K562 (cell line): Measurements from ENCODE around the gene BAMBI. TPM values are rescaled to one million over a fixed set of nuclear protein-coding genes. Genes with fewer than 3 reads are reported as not detected.

ENCODE experiments used
- ATAC-seq: fragments of 200-7000 bp; cut with Tn5 transposase; 3 replicates; pipeline ENCODE4 v1.9.1; 2020; ENCODE audit warnings: moderate library complexity
- BruUV-seq: library from RNA; stranded (reverse); fragments of 400-500 nt; replicated peaks from 2 replicates; lab custom pipeline; 2021; lab: Mats Ljungman, UMichigan
- CTCF ChIA-PET: fragments of 300-600 bp; formaldehyde crosslinking; extraction: SDS; loops from one replicate; lab custom pipeline; 2021; ENCODE audit warnings: low intra/inter-chr PET ratio; lab: Yijun Ruan, JAX
- POLR2A ChIA-PET: fragments of 300-600, 350-650 bp; sonication (Branson Sonifier 250); formaldehyde crosslinking; extraction: SDS; loops from one replicate; lab custom pipeline; 2021; ENCODE audit warnings: antibody characterized with exemption, inconsistent platforms; lab: Yijun Ruan, JAX
- DNase-seq, 4 experiments: peaks; one replicate each; pipeline versions ENCODE4 v3.0.0 to v3.0.0-alpha.2; 2011 to 2018; ENCODE audit warnings: low spot score in 3 of 4, mixed read lengths in 3 of 4; ENCODE audit errors: extremely low read depth in 1 of 4
- FAIRE-seq: peaks from 2 replicates; lab custom pipeline; 2011; peaks lifted over from hg19 to GRCh38; lab: Jason Lieb, UNC
- H2AFZ ChIP-seq: 2 replicates; pipeline ENCODE4 v1.6.0; 2011; ENCODE audit warnings: low read depth, low read length, control low read depth, inconsistent platforms
- H3K27ac ChIP-seq: fragments of 200-600 bp; 3 replicates; pipeline ENCODE4 v1.8.0; 2011; ENCODE audit warnings: low read depth, mild to moderate bottlenecking, control low read depth, inconsistent platforms, low read length, moderate library complexity, mixed read lengths; ENCODE audit errors: extremely low read depth
- H3K27me3 ChIP-seq, 2 experiments: fragments of 300-600 bp in 1 of 2; 2 replicates in 1 of 2; 3 replicates in 1 of 2; pipeline versions ENCODE4 v1.6.0 to v1.8.0; 2011; ENCODE audit warnings: inconsistent platforms in 2 of 2, low read length in 2 of 2, mild to moderate bottlenecking in 1 of 2, mixed read lengths in 1 of 2, moderate library complexity in 1 of 2; ENCODE audit not compliant: control insufficient read depth in 2 of 2, insufficient read depth in 2 of 2
- H3K36me3 ChIP-seq: fragments of 300-600 bp; 3 replicates; pipeline ENCODE4 v1.8.0; 2011; ENCODE audit warnings: mild to moderate bottlenecking, low read length, inconsistent platforms; ENCODE audit not compliant: control insufficient read depth, insufficient read depth
- H3K4me1 ChIP-seq, 2 experiments: fragments of 200-600 bp in 1 of 2; replicated peaks in 1 of 2; 2 replicates in 1 of 2; 3 replicates in 1 of 2; pipeline versions ENCODE4 v1.5.1 to v1.8.0; 2011; ENCODE audit warnings: inconsistent platforms in 2 of 2, low read length in 2 of 2, mild to moderate bottlenecking in 1 of 2, mixed read lengths in 1 of 2, moderate library complexity in 1 of 2; ENCODE audit not compliant: control insufficient read depth in 2 of 2, insufficient read depth in 2 of 2
- H3K4me2 ChIP-seq: 2 replicates; pipeline ENCODE4 v1.6.1; 2011; ENCODE audit warnings: low read length, control low read depth, inconsistent platforms, mixed read lengths; ENCODE audit not compliant: insufficient read depth
- H3K4me3 ChIP-seq: fragments of 200-600 bp; sonication (generic), shearing (Covaris generic); 2 replicates; pipeline ENCODE4 v1.5.1; 2016; ENCODE audit warnings: control low read depth, inconsistent platforms
- H3K79me2 ChIP-seq: fragments of 200-600 bp; 3 replicates; pipeline ENCODE4 v1.8.0; 2011; ENCODE audit warnings: low read length, inconsistent platforms; ENCODE audit not compliant: control insufficient read depth, insufficient read depth
- H3K9ac ChIP-seq, 2 experiments: 2 replicates each; pipeline versions ENCODE4 v1.6.0 to v1.6.1; 2011; ENCODE audit warnings: low read depth in 2 of 2, low read length in 2 of 2, control low read depth in 1 of 2, inconsistent platforms in 1 of 2, mild to moderate bottlenecking in 1 of 2, mixed read lengths in 1 of 2; ENCODE audit not compliant: insufficient read depth in 1 of 2
- H3K9me1 ChIP-seq: one replicate; pipeline ENCODE4 v1.6.0; 2011; ENCODE audit warnings: inconsistent platforms, mild to moderate bottlenecking, low read length, moderate library complexity; ENCODE audit not compliant: control insufficient read depth, insufficient read depth
- H3K9me3 ChIP-seq: replicated peaks from 2 replicates; pipeline ENCODE4 v1.5.1; 2011; ENCODE audit warnings: low read depth, low read length, inconsistent platforms; ENCODE audit not compliant: control insufficient read depth, insufficient read depth
- H4K20me1 ChIP-seq: replicated peaks from 2 replicates; pipeline ENCODE4 v1.6.1; 2011; ENCODE audit warnings: low read length, inconsistent platforms, mixed read lengths; ENCODE audit not compliant: control insufficient read depth, insufficient read depth
- FOXJ3 ChIP-seq: sonication (generic); formaldehyde crosslinking; IDR thresholded peaks from 2 replicates; pipeline ENCODE4 v1.4.0; 2020; ENCODE audit warnings: mild to moderate bottlenecking, missing genetic modification reagents
- FOXM1 ChIP-seq, 2 experiments: fragments of 450-650 bp in 1 of 2; sonication (generic) in 1 of 2; formaldehyde crosslinking in 1 of 2; IDR thresholded peaks; 2 replicates each; pipeline versions ENCODE4 v1.6.1 to v1.9.0; 2017 to 2022; ENCODE audit warnings: low read depth in 2 of 2, mild to moderate bottlenecking in 2 of 2, missing genetic modification reagents in 1 of 2, moderate library complexity in 1 of 2
- HMBOX1 ChIP-seq: sonication (generic); IDR thresholded peaks from 2 replicates; pipeline ENCODE4 v1.6.1; 2016
- JUND ChIP-seq, 2 experiments: IDR thresholded peaks; 2 replicates in 1 of 2; 3 replicates in 1 of 2; pipeline ENCODE4 v1.6.1; 2011; ENCODE audit warnings: borderline replicate concordance in 2 of 2, low read depth in 2 of 2, low read length in 2 of 2, improper control_type of control experiment in 1 of 2, missing biosample characterization in 1 of 2, missing genetic modification characterization in 1 of 2, missing genetic modification reagents in 1 of 2
- NCOA2 ChIP-seq, 2 experiments: fragments of 450-650 bp; IDR thresholded peaks; 2 replicates each; pipeline ENCODE4 v1.6.1; 2018; ENCODE audit warnings: mild to moderate bottlenecking in 2 of 2, moderate library complexity in 1 of 2; ENCODE audit not compliant: partially characterized antibody in 2 of 2
- NFIX ChIP-seq: fragments of 250-450 bp; sonication (Bioruptor Pico); IDR thresholded peaks from 2 replicates; pipeline ENCODE4 v1.4.0; 2020; ENCODE audit warnings: low read depth, mild to moderate bottlenecking, moderate library complexity
- PHB2 ChIP-seq: fragments of 450-650 bp; IDR thresholded peaks from 2 replicates; pipeline ENCODE4 v1.6.1; 2017; ENCODE audit warnings: low read depth
- POU5F1 ChIP-seq: fragments of 150-350 bp; IDR thresholded peaks from 2 replicates; pipeline ENCODE4 v1.6.1; 2014; ENCODE audit warnings: borderline replicate concordance, low read length, low read depth, mild to moderate bottlenecking; ENCODE audit not compliant: partially characterized antibody
- PTRF ChIP-seq: fragments of 450-650 bp; IDR thresholded peaks from 2 replicates; pipeline ENCODE4 v1.6.1; 2016; ENCODE audit warnings: mild to moderate bottlenecking, missing genetic modification characterization, missing compliant biosample characterization
- RBM14 ChIP-seq: fragments of 200-400 bp; formaldehyde crosslinking; IDR thresholded peaks from 2 replicates; pipeline ENCODE4 v1.6.1; 2018; ENCODE audit warnings: low read depth, mild to moderate bottlenecking, low read length, moderate library complexity, borderline replicate concordance; ENCODE audit not compliant: insufficient read depth
- RFX7 ChIP-seq: fragments of 250-450 bp; sonication (Bioruptor Pico); IDR thresholded peaks from 2 replicates; pipeline ENCODE4 v1.5.1; 2021; ENCODE audit warnings: mild to moderate bottlenecking
- TCF7 ChIP-seq: sonication (generic); IDR thresholded peaks from 2 replicates; pipeline ENCODE4 v1.6.1; 2016; ENCODE audit warnings: antibody characterized with exemption, borderline replicate concordance
- TFAM ChIP-seq: fragments of 250-450 bp; sonication (Bioruptor Pico); conservative IDR thresholded peaks from 2 replicates; pipeline ENCODE4 v1.5.0; 2021; ENCODE audit warnings: mild to moderate bottlenecking, moderate library complexity
- ZKSCAN8 ChIP-seq: fragments of 200-800 bp; sonication (Bioruptor generic); IDR thresholded peaks from 2 replicates; pipeline ENCODE4 v1.6.1; 2016; ENCODE audit warnings: missing genetic modification characterization, missing compliant biosample characterization
- ZNF584 ChIP-seq: fragments of 200-800 bp; sonication (Bioruptor generic); IDR thresholded peaks from 2 replicates; pipeline ENCODE4 v1.6.1; 2016; ENCODE audit warnings: low read depth, mild to moderate bottlenecking, missing genetic modification characterization, missing compliant biosample characterization
- WGBS: fragments of 100-300 bp; shearing (Covaris generic); methylation state at CpG from one replicate; pipeline ENCODE4 v1.1.6; 2016; ENCODE audit warnings: low coverage, mixed read lengths; ENCODE audit not compliant: insufficient coverage; ENCODE audit errors: missing lambda C conversion rate; 5-methylcytosine and 5-hydroxymethylcytosine counted together
- in situ Hi-C: fragments of 300-500 bp; cut with MboI; formaldehyde crosslinking; loops from 4 replicates; pipeline ENCODE4 v1.15.0; 2018; ENCODE audit warnings: inconsistent platforms, mixed read lengths
- intact Hi-C: fragments of 100-400 bp; cut with micrococcal nuclease; formaldehyde crosslinking; loops from 2 replicates; pipeline ENCODE4 v1.14.2; 2022
- polyA plus RNA-seq, 8 experiments: library from polyadenylated mRNA; depleted of rRNA in 4 of 8; stranded (reverse) in 5 of 8; unstranded in 3 of 8; fragments of >200 nt; fragmentation: Nextera tagmentation in 2 of 8; fragmentation: Illumina TruSeq in 1 of 8; extraction: Ambion mirVana in 2 of 8; extraction: Trizol in 1 of 8; gene quantifications; 2 replicates each; pipeline versions ENCODE4 v1.2.1 to v1.2.3, GENCODE V29; 2011 to 2014; ENCODE audit warnings: inconsistent platforms in 1 of 8, missing spikeins in 1 of 8
- total RNA-seq, 7 experiments: library from RNA; depleted of rRNA in 6 of 7; stranded (reverse); fragments of >200 nt in 6 of 7; fragmentation: Illumina TruSeq in 2 of 7; extraction: Trizol in 2 of 7; gene quantifications; 2 replicates each; pipeline versions ENCODE4 v1.2.1 to v1.2.3, GENCODE V29; 2011 to 2021; ENCODE audit warnings: low replicate concordance in 1 of 7
- TF ChIP-seq, protein P1 (sequence below): fragments of 250-450 bp; sonication (Bioruptor Pico); IDR thresholded peaks from 2 replicates; pipeline ENCODE4 v1.5.0; 2020; ENCODE audit warnings: mild to moderate bottlenecking, borderline replicate concordance

The BAMBI gene
- total and polyA plus RNA-seq, 9 of the 15 experiments (the other 6 are each of a cell fraction or from before 2014, with no cell fraction given) = 2.0 to 21.8 (median 13.5) TPM

DNA sequence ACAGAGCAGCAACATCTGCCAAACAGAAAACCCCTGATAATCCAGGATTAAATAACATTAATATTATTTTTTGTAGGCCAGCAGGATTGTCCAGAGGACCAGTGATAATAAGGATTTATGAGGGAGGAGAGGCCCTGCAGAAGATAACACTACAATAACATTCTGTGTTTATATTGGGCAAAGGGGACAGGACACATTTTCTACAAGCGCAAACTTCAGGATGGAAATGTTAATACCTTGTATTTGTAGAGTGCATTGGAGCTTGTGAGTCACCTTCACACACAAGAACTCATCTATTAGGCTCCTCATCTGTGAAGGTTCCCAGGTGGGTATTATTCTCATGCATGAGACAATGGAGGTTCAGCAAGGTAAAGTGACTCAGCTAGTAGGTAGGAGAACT lies 51.0 kb downstream of the BAMBI start:
- 87% methylated on average over 1 of the region's 1 CpG for WGBS
- H3K36me3 ChIP-seq = no peaks in the 10 kb centered on the region
- no peak overlapping the region for H3K4me2 ChIP-seq
- H3K9me3 ChIP-seq = no peaks in the 10 kb centered on the region; the same call in 1 of the 2 replicates
- in situ Hi-C loops = no loop called here
- H3K4me3 ChIP-seq = no peak overlapping the region
- H3K79me2 ChIP-seq = no peaks in the 10 kb centered on the region
- DNase-seq (no peak), FAIRE-seq (no peak)
- H4K20me1 ChIP-seq = no peaks in the 10 kb centered on the region
- H3K9me1 ChIP-seq = no peaks in the 10 kb centered on the region
- H3K27me3 ChIP-seq = no peaks in the 10 kb centered on the region
- TF ChIP-seq TFAM (CRISPR knock-in tag) (no peak), FOXJ3 (no peak), ZKSCAN8 (no peak), HMBOX1 (no peak), RBM14 (no peak), RFX7 (CRISPR knock-in tag) (no peak), PHB2 (no peak), ZNF584 (no peak), TCF7 (no peak), PTRF (tag) (no peak), JUND (IDR thresholded peaks at IDR 0.05; ENCODE audit: borderline replicate concordance, low read depth, low read length) (no peak), JUND (tag; IDR thresholded peaks at IDR 0.05; ENCODE audit: borderline replicate concordance, low read depth, low read length) (no peak), NFIX (no peak), POU5F1 (no peak), NCOA2 (IDR thresholded peaks at IDR 0.05; ENCODE audit: partially characterized antibody in 2 of 2) (no peak), FOXM1 (IDR thresholded peaks at IDR 0.05; ENCODE audit: low read depth) (no peak), FOXM1 (CRISPR knock-in tag; IDR thresholded peaks at IDR 0.05; ENCODE audit: low read depth) (no peak)
- TF ChIP-seq, protein P1, sequence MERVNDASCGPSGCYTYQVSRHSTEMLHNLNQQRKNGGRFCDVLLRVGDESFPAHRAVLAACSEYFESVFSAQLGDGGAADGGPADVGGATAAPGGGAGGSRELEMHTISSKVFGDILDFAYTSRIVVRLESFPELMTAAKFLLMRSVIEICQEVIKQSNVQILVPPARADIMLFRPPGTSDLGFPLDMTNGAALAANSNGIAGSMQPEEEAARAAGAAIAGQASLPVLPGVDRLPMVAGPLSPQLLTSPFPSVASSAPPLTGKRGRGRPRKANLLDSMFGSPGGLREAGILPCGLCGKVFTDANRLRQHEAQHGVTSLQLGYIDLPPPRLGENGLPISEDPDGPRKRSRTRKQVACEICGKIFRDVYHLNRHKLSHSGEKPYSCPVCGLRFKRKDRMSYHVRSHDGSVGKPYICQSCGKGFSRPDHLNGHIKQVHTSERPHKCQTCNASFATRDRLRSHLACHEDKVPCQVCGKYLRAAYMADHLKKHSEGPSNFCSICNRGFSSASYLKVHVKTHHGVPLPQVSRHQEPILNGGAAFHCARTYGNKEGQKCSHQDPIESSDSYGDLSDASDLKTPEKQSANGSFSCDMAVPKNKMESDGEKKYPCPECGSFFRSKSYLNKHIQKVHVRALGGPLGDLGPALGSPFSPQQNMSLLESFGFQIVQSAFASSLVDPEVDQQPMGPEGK (CRISPR knock-in tag) = no peak
- TF ChIP-seq, all 486 proteins: peak for 0
- ChIA-PET POLR2A (no interaction called here), CTCF (no interaction called here)
- Histone ChIP-seq H3K27ac (no peak overlapping the region), H3K9ac (no peak overlapping the region), H3K4me1 (peaks cover 5 to 13% of the 10 kb centered on the region in 2 experiments; a peak in 4 of 5 replicates), H2AFZ (no peak overlapping the region)
- no TSS peak for BruUV-seq
- ATAC-seq = no peak
- intact Hi-C loops = no loop called here
